A673 (cell line): ENCODE results near the gene EDEM1.

Source experiments
- CTCF ChIP-seq: fragments of 300-800, 200-600 bp; sonication (generic); conservative IDR thresholded peaks from 2 replicates; pipeline ENCODE4 v1.5.1; 2017; ENCODE audit warnings: low read depth, mild to moderate bottlenecking, antibody characterized with exemption, low read length, moderate library complexity, mixed read lengths
- EZH2 ChIP-seq: fragments of 200-600 bp; sonication (generic); IDR thresholded peaks from 2 replicates; pipeline ENCODE4 v1.6.1; 2017; ENCODE audit warnings: borderline replicate concordance, low read depth, mild to moderate bottlenecking, mixed read lengths, antibody characterized with exemption, low read length; ENCODE audit not compliant: poor library complexity, severe bottlenecking

GRCh38 chr3:5149306-5149880 lies 38.1 kb upstream of the EDEM1 start:
- TF ChIP-seq CTCF (no peak), EZH2 (no peak)
